Brain microvascular endothelial cell (primary cell): ENCODE results near the gene TRAPPC6A.

Experiments used
- DNase-seq: peaks from one replicate; pipeline ENCODE4 v3.0.0-alpha.2; 2020
- H3K27ac ChIP-seq: fragments of 250-450 bp; sonication (Bioruptor Pico); 2 replicates; pipeline ENCODE4 v1.5.1; 2020; ENCODE audit warnings: mild to moderate bottlenecking, moderate library complexity
- H3K27me3 ChIP-seq: fragments of 250-450 bp; sonication (Bioruptor Pico); replicated peaks from 2 replicates; pipeline ENCODE4 v1.5.1; 2020; ENCODE audit warnings: mild to moderate bottlenecking
- H3K36me3 ChIP-seq: fragments of 250-450 bp; sonication (Bioruptor Pico); replicated peaks from 2 replicates; pipeline ENCODE4 v1.5.1; 2020; ENCODE audit warnings: mild to moderate bottlenecking
- H3K4me3 ChIP-seq: 2 replicates; pipeline ENCODE4 v1.5.1; 2011; ENCODE audit warnings: low read depth, mild to moderate bottlenecking, control low read depth, low read length, moderate library complexity
- in situ Hi-C: cut with HindIII; loops from 2 replicates; pipeline ENCODE4 v1.10.0; 2017; ENCODE audit warnings: low sequenced_read_pairs, low pct_ligation_motif_present
- TF ChIP-seq, protein P1 (sequence below): IDR thresholded peaks from 2 replicates; pipeline ENCODE4 v1.5.1; 2011; ENCODE audit warnings: low read depth, mild to moderate bottlenecking, moderate library complexity, low read length, control low read depth, inconsistent platforms; ENCODE audit errors: missing control alignments

Gene TRAPPC6A

DNA sequence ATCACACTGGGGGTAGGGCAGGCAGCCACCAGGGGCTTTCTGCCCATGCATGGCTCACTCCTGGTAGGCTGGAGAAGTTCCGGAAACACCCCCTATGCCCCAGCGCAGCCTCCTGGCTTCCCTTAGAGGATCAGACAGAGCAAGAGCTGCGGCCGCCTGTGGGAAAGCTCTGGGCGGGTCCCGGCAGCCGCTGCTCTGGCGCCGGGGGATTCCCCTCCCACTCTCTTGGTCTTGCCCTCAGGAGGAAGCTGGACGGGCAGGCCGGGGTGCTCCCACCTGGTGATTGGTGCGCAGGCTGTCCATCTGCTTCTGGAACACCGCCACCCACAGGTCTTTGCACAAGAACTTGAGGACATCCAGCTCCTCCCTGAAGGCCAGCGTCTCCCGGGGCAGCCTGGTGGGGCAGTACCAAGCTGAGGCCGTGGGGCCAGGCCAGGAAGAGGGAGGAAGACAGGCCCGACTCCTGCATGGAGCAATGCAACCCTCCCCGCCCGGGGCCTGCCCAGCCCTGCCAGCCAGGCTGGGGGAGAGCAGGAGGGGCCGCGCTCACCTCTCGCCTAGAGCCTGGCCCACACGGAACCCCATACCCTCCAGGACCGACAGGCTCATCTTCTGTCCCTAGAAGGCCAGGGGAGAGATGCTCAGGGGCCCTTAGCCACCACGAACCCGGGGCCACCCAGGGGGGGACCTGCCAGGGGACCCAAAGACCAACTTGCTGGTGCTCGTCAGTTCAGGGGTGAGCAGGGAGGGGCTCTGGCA, 13.3 kb downstream of the TRAPPC6A start:
- in situ Hi-C loops = no loop called here
- TF ChIP-seq, protein P1, sequence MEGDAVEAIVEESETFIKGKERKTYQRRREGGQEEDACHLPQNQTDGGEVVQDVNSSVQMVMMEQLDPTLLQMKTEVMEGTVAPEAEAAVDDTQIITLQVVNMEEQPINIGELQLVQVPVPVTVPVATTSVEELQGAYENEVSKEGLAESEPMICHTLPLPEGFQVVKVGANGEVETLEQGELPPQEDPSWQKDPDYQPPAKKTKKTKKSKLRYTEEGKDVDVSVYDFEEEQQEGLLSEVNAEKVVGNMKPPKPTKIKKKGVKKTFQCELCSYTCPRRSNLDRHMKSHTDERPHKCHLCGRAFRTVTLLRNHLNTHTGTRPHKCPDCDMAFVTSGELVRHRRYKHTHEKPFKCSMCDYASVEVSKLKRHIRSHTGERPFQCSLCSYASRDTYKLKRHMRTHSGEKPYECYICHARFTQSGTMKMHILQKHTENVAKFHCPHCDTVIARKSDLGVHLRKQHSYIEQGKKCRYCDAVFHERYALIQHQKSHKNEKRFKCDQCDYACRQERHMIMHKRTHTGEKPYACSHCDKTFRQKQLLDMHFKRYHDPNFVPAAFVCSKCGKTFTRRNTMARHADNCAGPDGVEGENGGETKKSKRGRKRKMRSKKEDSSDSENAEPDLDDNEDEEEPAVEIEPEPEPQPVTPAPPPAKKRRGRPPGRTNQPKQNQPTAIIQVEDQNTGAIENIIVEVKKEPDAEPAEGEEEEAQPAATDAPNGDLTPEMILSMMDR = peak; percentile 13
- no peaks in the 10 kb centered on the region for H3K36me3 ChIP-seq
- peaks cover 5% of the 10 kb centered on the region for H3K27me3 ChIP-seq
- no peak overlapping the region for H3K4me3 ChIP-seq
- H3K27ac ChIP-seq = no peak overlapping the region
- peak; percentile 45 for DNase-seq

- TF ChIP-seq, protein P1 = no peak
- Histone ChIP-seq H3K27me3 (peaks cover 5% of the 10 kb centered on the region), H3K4me3 (no peak overlapping the region), H3K27ac (no peak overlapping the region), H3K36me3 (no peaks in the 10 kb centered on the region)
- DNase-seq = no peak
- in situ Hi-C loops = no loop called here
Measured at GRCh38 chr19:45163751-45164460, 14.1 kb downstream of the TRAPPC6A start.

DNA sequence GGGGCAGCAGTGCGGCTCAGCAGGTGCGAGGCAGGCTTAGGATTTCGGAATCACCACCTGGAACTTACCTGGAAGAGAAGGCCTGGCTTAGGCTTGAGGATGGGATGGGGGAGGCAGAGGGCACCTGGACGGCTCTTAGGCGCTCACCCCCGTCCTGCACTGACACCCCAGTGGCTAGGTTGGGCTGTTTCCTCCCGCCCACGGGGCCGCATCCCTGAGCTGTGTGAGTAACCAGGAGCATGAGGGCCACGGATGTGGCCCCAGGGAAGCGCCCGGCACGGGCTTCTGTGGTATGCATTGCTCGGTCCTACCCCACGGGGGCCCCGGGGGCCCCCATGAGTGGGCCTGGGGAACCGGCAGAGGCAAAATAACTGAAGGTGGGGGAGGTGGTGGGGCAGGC, 14.9 kb downstream of the TRAPPC6A start:
- in situ Hi-C loops = no loop called here
- DNase-seq = no peak
- TF ChIP-seq, protein P1 = no peak
- Histone ChIP-seq H3K36me3 (no peaks in the 10 kb centered on the region), H3K27me3 (peaks cover 5% of the 10 kb centered on the region), H3K27ac (no peak overlapping the region), H3K4me3 (no peak overlapping the region)

- Histone ChIP-seq H3K27ac (no peak overlapping the region), H3K36me3 (no peaks in the 10 kb centered on the region), H3K27me3 (peaks cover 5% of the 10 kb centered on the region), H3K4me3 (no peak overlapping the region)
- in situ Hi-C loops = no loop called here
- TF ChIP-seq, protein P1 = no peak
- no peak for DNase-seq
Measured at GRCh38 chr19:45162608-45163143, 15.4 kb downstream of the TRAPPC6A start.

- TF ChIP-seq, protein P1 = peak; percentile 90
- Histone ChIP-seq H3K36me3 (no peaks in the 10 kb centered on the region), H3K27me3 (peaks cover 5% of the 10 kb centered on the region), H3K27ac (no peak overlapping the region), H3K4me3 (no peak overlapping the region)
- DNase-seq = no peak
- in situ Hi-C loops = no loop called here
Measured at GRCh38 chr19:45161738-45162607, 16.1 kb downstream of the TRAPPC6A start.
